Measurements from ENCODE around the gene CTNNBL1. TPM values are rescaled to one million over a fixed set of nuclear protein-coding genes. Genes with fewer than 3 reads are reported as not detected.

Gene CTNNBL1
- total and polyA plus RNA-seq, 2 donors = 46.5 to 61.9 TPM

DNA sequence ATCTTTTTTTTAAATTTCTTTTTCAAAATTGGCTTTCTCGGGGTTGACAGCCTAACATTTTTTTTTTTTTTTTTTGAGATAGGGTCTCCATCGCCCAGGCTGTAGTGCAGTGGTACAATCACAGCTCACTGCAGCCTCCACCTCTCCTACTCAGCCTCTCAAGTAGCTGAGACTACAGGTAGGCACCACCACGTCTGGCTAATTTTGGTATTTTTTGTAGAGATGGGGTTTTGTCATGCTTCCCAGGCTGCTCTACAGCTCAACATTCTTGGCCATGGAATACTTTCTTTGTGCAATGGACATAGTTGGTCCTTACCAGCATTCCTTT, 6.4 kb upstream of the CTNNBL1 start:
- H3K9me3 ChIP-seq (ENCODE audit: control insufficient read depth in 2 of 2, insufficient read depth in 1 of 2, low read length in 1 of 2) = no peaks in the 10 kb centered on the region
- peaks cover 3 to 10% of the 10 kb centered on the region in 2 donors for H3K27me3 ChIP-seq (ENCODE audit: control insufficient read depth in 2 of 2, insufficient read depth in 1 of 2, low read length in 1 of 2)
- DNase-seq (ENCODE audit: low read depth in 6 of 9, low spot score in 9 of 9) = no peak
- no peak overlapping the region for H3K4me3 ChIP-seq (ENCODE audit: low read length in 2 of 2)
- 75% methylated on average over 3 of the region's 3 CpGs for whole genome bisulfite sequencing
- no peaks in the 10 kb centered on the region for H3K4me1 ChIP-seq (ENCODE audit: control insufficient read depth in 2 of 2, insufficient read depth in 2 of 2, low read length in 2 of 2)
- H3K27ac ChIP-seq (ENCODE audit: low read depth in 1 of 2, low read length in 1 of 2) = no peak overlapping the region
- H3K36me3 ChIP-seq (ENCODE audit: control insufficient read depth in 2 of 2, insufficient read depth in 2 of 2, low read length in 1 of 2) = no peaks in the 10 kb centered on the region

- Histone ChIP-seq H3K27me3 (ENCODE audit: control insufficient read depth in 2 of 2, insufficient read depth in 1 of 2, low read length in 1 of 2) (peaks cover 3 to 10% of the 10 kb centered on the region in 2 donors), H3K27ac (ENCODE audit: low read depth in 1 of 2, low read length in 1 of 2) (no peak overlapping the region), H3K4me1 (ENCODE audit: control insufficient read depth in 2 of 2, insufficient read depth in 2 of 2, low read length in 2 of 2) (no peaks in the 10 kb centered on the region), H3K4me3 (ENCODE audit: low read length in 2 of 2) (no peak overlapping the region), H3K36me3 (ENCODE audit: control insufficient read depth in 2 of 2, insufficient read depth in 2 of 2, low read length in 1 of 2) (no peaks in the 10 kb centered on the region), H3K9me3 (ENCODE audit: control insufficient read depth in 2 of 2, insufficient read depth in 1 of 2, low read length in 1 of 2) (no peaks in the 10 kb centered on the region)
- WGBS = 82% methylated on average over 4 of the region's 4 CpGs
- no peak for DNase-seq (ENCODE audit: low read depth in 6 of 9, low spot score in 9 of 9)
These were observed 5.7 kb upstream of the CTNNBL1 start for GRCh38 chr20:37688093-37688492.

- peaks cover 5 to 8% of the 10 kb centered on the region in 2 donors for H3K4me1 ChIP-seq (ENCODE audit: control insufficient read depth in 2 of 2, insufficient read depth in 2 of 2, low read length in 2 of 2)
- no peaks in the 10 kb centered on the region for H3K9me3 ChIP-seq (ENCODE audit: control insufficient read depth in 2 of 2, insufficient read depth in 1 of 2, low read length in 1 of 2)
- H3K27me3 ChIP-seq (ENCODE audit: control insufficient read depth in 2 of 2, insufficient read depth in 1 of 2, low read length in 1 of 2) = peaks cover 3 to 8% of the 10 kb centered on the region in 2 donors
- DNase-seq (ENCODE audit: low read depth in 6 of 9, low spot score in 9 of 9) = no peak
- no peak overlapping the region for H3K4me3 ChIP-seq (ENCODE audit: low read length in 2 of 2)
- WGBS = 77% methylated on average over 5 of the region's 5 CpGs
- no peak overlapping the region for H3K27ac ChIP-seq (ENCODE audit: low read depth in 1 of 2, low read length in 1 of 2)
- H3K36me3 ChIP-seq (ENCODE audit: control insufficient read depth in 2 of 2, insufficient read depth in 2 of 2, low read length in 1 of 2) = no peaks in the 10 kb centered on the region
These were observed 3.0 kb upstream of the CTNNBL1 start for GRCh38 chr20:37690626-37691369.

- peaks cover 2 to 8% of the 10 kb centered on the region in 2 donors for H3K27me3 ChIP-seq (ENCODE audit: control insufficient read depth in 2 of 2, insufficient read depth in 1 of 2, low read length in 1 of 2)
- DNase-seq (ENCODE audit: low read depth in 6 of 9, low spot score in 9 of 9) = no peak
- WGBS = 96% methylated on average over 8 of the region's 8 CpGs
These were observed 1.2 kb upstream of the CTNNBL1 start for GRCh38 chr20:37692459-37693166.

DNA sequence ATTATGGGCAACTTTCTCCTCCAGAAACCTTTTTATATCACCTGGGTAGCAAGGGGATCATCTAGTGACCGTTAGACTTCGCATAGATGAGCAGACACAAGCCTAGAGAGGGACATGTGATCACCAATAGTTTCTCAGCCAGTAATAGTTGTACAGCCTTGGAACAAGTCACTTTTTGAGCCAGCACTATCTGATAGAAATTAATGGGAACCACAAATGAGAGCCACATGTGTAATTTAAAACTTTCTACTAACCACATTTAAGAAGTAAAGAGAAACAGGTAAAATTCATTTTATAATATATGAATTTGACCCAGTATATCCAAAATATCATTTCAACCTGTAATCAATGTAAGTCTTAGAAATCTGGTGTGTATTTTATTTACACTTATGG, 592 bp upstream of the CTNNBL1 start:
- no peaks in the 10 kb centered on the region for H3K9me3 ChIP-seq (ENCODE audit: control insufficient read depth in 2 of 2, insufficient read depth in 1 of 2, low read length in 1 of 2)
- 92% methylated on average over 2 of the region's 2 CpGs for WGBS
- H3K4me1 ChIP-seq (ENCODE audit: control insufficient read depth in 2 of 2, insufficient read depth in 2 of 2, low read length in 2 of 2) = peaks cover 5 to 8% of the 10 kb centered on the region in 2 donors
- H3K27me3 ChIP-seq (ENCODE audit: control insufficient read depth in 2 of 2, insufficient read depth in 1 of 2, low read length in 1 of 2) = peaks cover 0 to 6% of the 10 kb centered on the region in 2 donors
- H3K27ac ChIP-seq (ENCODE audit: low read depth in 1 of 2, low read length in 1 of 2) = no peak overlapping the region
- no peak for DNase-seq (ENCODE audit: low read depth in 6 of 9, low spot score in 9 of 9)
- peak overlapping the region; percentile 60 to 96 for H3K4me3 ChIP-seq (ENCODE audit: low read length in 2 of 2)
- H3K36me3 ChIP-seq (ENCODE audit: control insufficient read depth in 2 of 2, insufficient read depth in 2 of 2, low read length in 1 of 2) = no peaks in the 10 kb centered on the region

More at GRCh38 chr20:37692459-37693166, 1.2 kb upstream of the CTNNBL1 start:
- peaks cover 5 to 8% of the 10 kb centered on the region in 2 donors for H3K4me1 ChIP-seq (ENCODE audit: control insufficient read depth in 2 of 2, insufficient read depth in 2 of 2, low read length in 2 of 2)
- H3K36me3 ChIP-seq (ENCODE audit: control insufficient read depth in 2 of 2, insufficient read depth in 2 of 2, low read length in 1 of 2) = no peaks in the 10 kb centered on the region
- no peak overlapping the region for H3K4me3 ChIP-seq (ENCODE audit: low read length in 2 of 2)
- no peak overlapping the region for H3K27ac ChIP-seq (ENCODE audit: low read depth in 1 of 2, low read length in 1 of 2)
- no peaks in the 10 kb centered on the region for H3K9me3 ChIP-seq (ENCODE audit: control insufficient read depth in 2 of 2, insufficient read depth in 1 of 2, low read length in 1 of 2)

GRCh38 chr20:37695684-37696342, 2.0 kb downstream of the CTNNBL1 start:
- DNase-seq (ENCODE audit: low read depth in 6 of 9, low spot score in 9 of 9) = no peak
- Histone ChIP-seq H3K27ac (ENCODE audit: low read depth in 1 of 2, low read length in 1 of 2) (no peak overlapping the region), H3K4me3 (ENCODE audit: low read length in 2 of 2) (no peak overlapping the region), H3K36me3 (ENCODE audit: control insufficient read depth in 2 of 2, insufficient read depth in 2 of 2, low read length in 1 of 2) (no peaks in the 10 kb centered on the region), H3K4me1 (ENCODE audit: control insufficient read depth in 2 of 2, insufficient read depth in 2 of 2, low read length in 2 of 2) (peaks cover 5 to 8% of the 10 kb centered on the region in 2 donors), H3K27me3 (ENCODE audit: control insufficient read depth in 2 of 2, insufficient read depth in 1 of 2, low read length in 1 of 2) (peaks cover 0 to 4% of the 10 kb centered on the region in 2 donors), H3K9me3 (ENCODE audit: control insufficient read depth in 2 of 2, insufficient read depth in 1 of 2, low read length in 1 of 2) (no peaks in the 10 kb centered on the region)
- WGBS = 96% methylated on average over 3 of the region's 3 CpGs

DNA sequence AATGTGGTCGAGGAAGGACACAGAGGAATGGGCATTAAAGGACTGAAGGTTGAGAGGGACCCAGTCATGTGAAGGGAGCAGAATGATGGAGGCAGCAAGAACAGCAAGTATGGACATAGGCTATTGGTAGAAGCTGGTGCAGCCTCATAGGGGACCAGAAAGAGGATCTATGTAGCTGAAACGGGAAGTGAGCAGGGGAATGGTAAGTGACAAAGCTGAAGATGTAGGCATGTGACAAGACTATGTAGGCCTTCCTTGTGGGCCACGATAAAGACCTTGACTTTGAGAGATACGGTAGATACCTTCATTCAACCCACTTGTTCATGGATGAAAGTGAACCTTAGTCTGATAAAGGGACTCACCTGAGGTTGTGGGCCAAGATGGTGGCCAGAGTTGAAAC, 3.5 kb downstream of the CTNNBL1 start:
- no peaks in the 10 kb centered on the region for H3K27me3 ChIP-seq (ENCODE audit: control insufficient read depth in 2 of 2, insufficient read depth in 1 of 2, low read length in 1 of 2)
- 96% methylated on average over 4 of the region's 4 CpGs for WGBS
- H3K4me1 ChIP-seq (ENCODE audit: control insufficient read depth in 2 of 2, insufficient read depth in 2 of 2, low read length in 2 of 2) = peaks cover 5 to 8% of the 10 kb centered on the region in 2 donors
- no peak overlapping the region for H3K27ac ChIP-seq (ENCODE audit: low read depth in 1 of 2, low read length in 1 of 2)
- H3K36me3 ChIP-seq (ENCODE audit: control insufficient read depth in 2 of 2, insufficient read depth in 2 of 2, low read length in 1 of 2) = no peaks in the 10 kb centered on the region
- DNase-seq (ENCODE audit: low read depth in 6 of 9, low spot score in 9 of 9) = no peak
- no peak overlapping the region for H3K4me3 ChIP-seq (ENCODE audit: low read length in 2 of 2)
- no peaks in the 10 kb centered on the region for H3K9me3 ChIP-seq (ENCODE audit: control insufficient read depth in 2 of 2, insufficient read depth in 1 of 2, low read length in 1 of 2)

- Histone ChIP-seq H3K4me3 (ENCODE audit: low read length in 2 of 2) (no peak overlapping the region), H3K27ac (ENCODE audit: low read depth in 1 of 2, low read length in 1 of 2) (no peak overlapping the region), H3K4me1 (ENCODE audit: control insufficient read depth in 2 of 2, insufficient read depth in 2 of 2, low read length in 2 of 2) (peaks cover 5 to 11% of the 10 kb centered on the region in 2 donors), H3K27me3 (ENCODE audit: control insufficient read depth in 2 of 2, insufficient read depth in 1 of 2, low read length in 1 of 2) (no peaks in the 10 kb centered on the region), H3K9me3 (ENCODE audit: control insufficient read depth in 2 of 2, insufficient read depth in 1 of 2, low read length in 1 of 2) (no peaks in the 10 kb centered on the region), H3K36me3 (ENCODE audit: control insufficient read depth in 2 of 2, insufficient read depth in 2 of 2, low read length in 1 of 2) (no peaks in the 10 kb centered on the region)
- no peak for DNase-seq (ENCODE audit: low read depth in 6 of 9, low spot score in 9 of 9)
- 95% methylated on average over 2 of the region's 2 CpGs for WGBS
These were observed 5.4 kb downstream of the CTNNBL1 start for GRCh38 chr20:37699202-37699601.

GRCh38 chr20:37700301-37700700, 6.5 kb downstream of the CTNNBL1 start:
- H3K36me3 ChIP-seq (ENCODE audit: control insufficient read depth in 2 of 2, insufficient read depth in 2 of 2, low read length in 1 of 2) = no peaks in the 10 kb centered on the region
- H3K4me1 ChIP-seq (ENCODE audit: control insufficient read depth in 2 of 2, insufficient read depth in 2 of 2, low read length in 2 of 2) = peaks cover 0 to 3% of the 10 kb centered on the region in 2 donors
- H3K27ac ChIP-seq (ENCODE audit: low read depth in 1 of 2, low read length in 1 of 2) = no peak overlapping the region
- 99% methylated on average over 4 of the region's 4 CpGs for WGBS
- no peaks in the 10 kb centered on the region for H3K9me3 ChIP-seq (ENCODE audit: control insufficient read depth in 2 of 2, insufficient read depth in 1 of 2, low read length in 1 of 2)
- H3K27me3 ChIP-seq (ENCODE audit: control insufficient read depth in 2 of 2, insufficient read depth in 1 of 2, low read length in 1 of 2) = no peaks in the 10 kb centered on the region
- H3K4me3 ChIP-seq (ENCODE audit: low read length in 2 of 2) = no peak overlapping the region
- no peak for DNase-seq (ENCODE audit: low read depth in 6 of 9, low spot score in 9 of 9)
